ENCODE measurements around the gene TM4SF18. TPM values are rescaled to one million over a fixed set of nuclear protein-coding genes. Genes with fewer than 3 reads are reported as not detected.

The TM4SF18 gene
- total and polyA plus RNA-seq, 2 experiments from 2014 or later, result 1.5 to 1.7 TPM

DNA sequence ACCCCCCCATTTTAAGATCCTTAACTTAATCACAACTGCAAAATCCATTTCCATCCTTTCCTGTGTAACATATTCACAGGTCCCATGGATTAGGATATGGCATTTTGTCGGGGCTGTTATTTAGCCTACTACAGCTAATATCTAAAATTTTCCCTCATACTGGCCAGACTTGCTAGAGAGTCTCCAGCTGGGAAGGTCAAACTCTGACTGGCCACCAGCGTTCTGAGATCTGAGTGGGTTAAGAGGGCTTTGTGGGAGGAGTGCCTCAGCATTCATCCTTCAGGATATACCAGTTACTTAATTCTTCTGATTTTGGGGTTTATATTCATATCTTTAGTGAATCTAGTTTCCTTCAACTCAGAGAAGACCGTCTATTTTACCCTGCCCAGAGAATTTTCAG, 17.7 kb downstream of the TM4SF18 start:
- H3K79me2 ChIP-seq, result no peaks in the 10 kb centered on the region
- TF ChIP-seq, protein P1, sequence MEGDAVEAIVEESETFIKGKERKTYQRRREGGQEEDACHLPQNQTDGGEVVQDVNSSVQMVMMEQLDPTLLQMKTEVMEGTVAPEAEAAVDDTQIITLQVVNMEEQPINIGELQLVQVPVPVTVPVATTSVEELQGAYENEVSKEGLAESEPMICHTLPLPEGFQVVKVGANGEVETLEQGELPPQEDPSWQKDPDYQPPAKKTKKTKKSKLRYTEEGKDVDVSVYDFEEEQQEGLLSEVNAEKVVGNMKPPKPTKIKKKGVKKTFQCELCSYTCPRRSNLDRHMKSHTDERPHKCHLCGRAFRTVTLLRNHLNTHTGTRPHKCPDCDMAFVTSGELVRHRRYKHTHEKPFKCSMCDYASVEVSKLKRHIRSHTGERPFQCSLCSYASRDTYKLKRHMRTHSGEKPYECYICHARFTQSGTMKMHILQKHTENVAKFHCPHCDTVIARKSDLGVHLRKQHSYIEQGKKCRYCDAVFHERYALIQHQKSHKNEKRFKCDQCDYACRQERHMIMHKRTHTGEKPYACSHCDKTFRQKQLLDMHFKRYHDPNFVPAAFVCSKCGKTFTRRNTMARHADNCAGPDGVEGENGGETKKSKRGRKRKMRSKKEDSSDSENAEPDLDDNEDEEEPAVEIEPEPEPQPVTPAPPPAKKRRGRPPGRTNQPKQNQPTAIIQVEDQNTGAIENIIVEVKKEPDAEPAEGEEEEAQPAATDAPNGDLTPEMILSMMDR (IDR thresholded peaks at IDR 0.05; ENCODE audit: poor library complexity), result no peak
- no peak for TF ChIP-seq EZH2phosphoT487 (IDR thresholded peaks at IDR 0.05; ENCODE audit: low read depth, severe bottlenecking, unreplicated experiment)
- no peak for TF ChIP-seq EZH2 (IDR thresholded peaks at IDR 0.05; ENCODE audit: borderline replicate concordance)
- H3K9me3 ChIP-seq (ENCODE audit: low read depth), result no peaks in the 10 kb centered on the region
- 70% methylated on average over 3 of the region's 3 CpGs for WGBS (ENCODE audit: low lambda C conversion rate, missing lambda C conversion rate)
- H3K27me3 ChIP-seq, result no peaks in the 10 kb centered on the region
- H3K36me3 ChIP-seq (replicated peaks; ENCODE audit: insufficient read depth, low read depth), result no peaks in the 10 kb centered on the region
- H3K4me3 ChIP-seq, result no peak overlapping the region
- H3K27ac ChIP-seq, result peak overlapping the region; percentile 78
- H2AFZ ChIP-seq, result no peak overlapping the region
- peaks cover 14% of the 10 kb centered on the region for H3K4me1 ChIP-seq (ENCODE audit: insufficient read depth)
- H4K20me1 ChIP-seq (ENCODE audit: insufficient read depth, poor library complexity, severe bottlenecking), result no peaks in the 10 kb centered on the region
- H3K4me2 ChIP-seq, result peak overlapping the region; percentile 5
- H3K9me2 ChIP-seq (replicated peaks; ENCODE audit: insufficient read depth), result no peaks in the 10 kb centered on the region
- no peak for DNase-seq (ENCODE audit: low spot score)

DNA sequence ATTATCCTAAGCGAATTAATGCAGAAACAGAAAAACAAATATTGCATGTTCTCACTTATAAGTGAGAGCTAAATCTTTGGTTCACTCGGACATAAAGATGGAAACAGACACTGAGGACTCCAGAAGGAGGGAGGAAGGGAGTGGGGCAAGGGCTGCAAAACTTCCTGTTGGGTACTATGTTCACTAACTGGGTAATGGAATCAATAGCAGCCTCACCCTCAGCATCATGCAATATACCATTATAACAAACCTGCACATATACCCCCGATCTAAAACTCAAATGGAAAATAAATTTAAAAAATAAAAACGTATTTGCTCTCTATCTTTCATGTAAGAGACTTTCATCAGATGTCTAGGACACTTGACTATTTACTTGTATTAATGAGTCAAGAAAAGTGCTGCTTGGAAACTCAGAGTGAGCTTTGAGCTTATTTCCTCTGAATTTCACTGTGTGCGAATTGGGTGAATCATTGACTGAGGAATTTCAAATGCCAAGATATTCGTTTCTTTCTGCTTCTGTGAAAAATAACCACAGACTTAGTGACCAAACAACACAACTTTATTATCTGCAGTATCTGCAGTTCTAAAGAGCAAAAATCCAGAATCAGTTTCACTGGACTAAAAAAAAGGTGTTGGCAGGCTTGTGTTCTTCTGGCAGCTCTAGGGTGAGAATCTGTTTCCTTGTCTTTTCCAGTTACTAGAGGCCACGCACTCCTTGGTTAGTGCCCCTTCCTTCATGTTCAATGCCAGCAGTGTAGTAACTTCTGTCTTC, 18.4 kb downstream of the TM4SF18 start:
- TF ChIP-seq EZH2 (IDR thresholded peaks at IDR 0.05; ENCODE audit: borderline replicate concordance) (no peak), EZH2phosphoT487 (IDR thresholded peaks at IDR 0.05; ENCODE audit: low read depth, severe bottlenecking, unreplicated experiment) (no peak)
- TF ChIP-seq, protein P1 (IDR thresholded peaks at IDR 0.05; ENCODE audit: poor library complexity), result no peak
- H3K9me2 ChIP-seq (replicated peaks; ENCODE audit: insufficient read depth), result no peaks in the 10 kb centered on the region
- no peak overlapping the region for H3K4me3 ChIP-seq
- no peaks in the 10 kb centered on the region for H3K36me3 ChIP-seq (replicated peaks; ENCODE audit: insufficient read depth, low read depth)
- no peaks in the 10 kb centered on the region for H3K27me3 ChIP-seq
- no peak overlapping the region for H2AFZ ChIP-seq
- H3K4me2 ChIP-seq, result peak overlapping the region; percentile 9
- H3K9me3 ChIP-seq (ENCODE audit: low read depth), result no peaks in the 10 kb centered on the region
- H4K20me1 ChIP-seq (ENCODE audit: insufficient read depth, poor library complexity, severe bottlenecking), result no peaks in the 10 kb centered on the region
- peak; percentile 56 for DNase-seq (ENCODE audit: low spot score)
- peak overlapping the region; percentile 78 for H3K27ac ChIP-seq
- WGBS (ENCODE audit: low lambda C conversion rate, missing lambda C conversion rate), result 61% methylated on average over 7 of the region's 7 CpGs
- H3K79me2 ChIP-seq, result no peaks in the 10 kb centered on the region
- H3K4me1 ChIP-seq (ENCODE audit: insufficient read depth), result peaks cover 14% of the 10 kb centered on the region

DNA sequence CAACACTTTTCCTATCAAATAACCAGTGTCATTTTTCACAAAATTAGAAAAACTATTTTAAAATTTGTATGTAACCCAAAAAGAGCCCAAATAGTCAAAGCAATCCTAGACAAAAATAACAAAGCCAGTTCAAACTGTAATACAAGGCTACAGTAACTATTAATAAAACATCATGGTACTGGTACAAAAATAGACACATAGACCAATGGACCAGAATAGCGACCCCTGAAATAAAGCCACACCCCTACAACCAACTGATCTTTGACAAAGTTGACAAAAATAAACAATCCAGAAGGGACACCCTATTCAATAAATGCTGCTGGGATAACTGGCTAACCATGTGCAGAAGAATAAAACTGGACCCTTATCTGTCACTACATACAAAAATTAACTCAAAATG, 19.9 kb downstream of the TM4SF18 start:
- no peaks in the 10 kb centered on the region for H3K9me3 ChIP-seq (ENCODE audit: low read depth)
- H3K4me1 ChIP-seq (ENCODE audit: insufficient read depth), result peaks cover 14% of the 10 kb centered on the region
- no peaks in the 10 kb centered on the region for H4K20me1 ChIP-seq (ENCODE audit: insufficient read depth, poor library complexity, severe bottlenecking)
- no peaks in the 10 kb centered on the region for H3K36me3 ChIP-seq (replicated peaks; ENCODE audit: insufficient read depth, low read depth)
- H3K4me2 ChIP-seq, result no peak overlapping the region
- H3K9me2 ChIP-seq (replicated peaks; ENCODE audit: insufficient read depth), result no peaks in the 10 kb centered on the region
- 76% methylated on average over 1 of the region's 1 CpG for WGBS (ENCODE audit: low lambda C conversion rate, missing lambda C conversion rate)
- H3K79me2 ChIP-seq, result no peaks in the 10 kb centered on the region
- H2AFZ ChIP-seq, result no peak overlapping the region
- H3K27ac ChIP-seq, result no peak overlapping the region
- TF ChIP-seq, protein P1 (IDR thresholded peaks at IDR 0.05; ENCODE audit: poor library complexity), result no peak
- TF ChIP-seq EZH2phosphoT487 (IDR thresholded peaks at IDR 0.05; ENCODE audit: low read depth, severe bottlenecking, unreplicated experiment) (no peak), EZH2 (IDR thresholded peaks at IDR 0.05; ENCODE audit: borderline replicate concordance) (no peak)
- no peaks in the 10 kb centered on the region for H3K27me3 ChIP-seq
- no peak overlapping the region for H3K4me3 ChIP-seq
- no peak for DNase-seq (ENCODE audit: low spot score)

Data from hepatocyte (in vitro differentiated cells).